Measurements from ENCODE around the gene CD74. TPM values are rescaled to one million over a fixed set of nuclear protein-coding genes. Genes with fewer than 3 reads are reported as not detected.

The CD74 gene
- total RNA-seq, 2 donors from 2014 or later, result 249 to 277 TPM

- H3K9me3 Mint-ChIP-seq, result no peaks in the 10 kb centered on the region
- peak overlapping the region in 1 of 2 donors; percentile 11 for H3K27ac Mint-ChIP-seq
- ATAC-seq, result no peak
- H3K36me3 Mint-ChIP-seq, result peaks cover 16 to 27% of the 10 kb centered on the region in 2 donors
- no peak for DNase-seq (ENCODE audit: low spot score in 2 of 2)
Observed at GRCh38 chr5:150361301-150361700, 51.4 kb downstream of the CD74 start.

DNA sequence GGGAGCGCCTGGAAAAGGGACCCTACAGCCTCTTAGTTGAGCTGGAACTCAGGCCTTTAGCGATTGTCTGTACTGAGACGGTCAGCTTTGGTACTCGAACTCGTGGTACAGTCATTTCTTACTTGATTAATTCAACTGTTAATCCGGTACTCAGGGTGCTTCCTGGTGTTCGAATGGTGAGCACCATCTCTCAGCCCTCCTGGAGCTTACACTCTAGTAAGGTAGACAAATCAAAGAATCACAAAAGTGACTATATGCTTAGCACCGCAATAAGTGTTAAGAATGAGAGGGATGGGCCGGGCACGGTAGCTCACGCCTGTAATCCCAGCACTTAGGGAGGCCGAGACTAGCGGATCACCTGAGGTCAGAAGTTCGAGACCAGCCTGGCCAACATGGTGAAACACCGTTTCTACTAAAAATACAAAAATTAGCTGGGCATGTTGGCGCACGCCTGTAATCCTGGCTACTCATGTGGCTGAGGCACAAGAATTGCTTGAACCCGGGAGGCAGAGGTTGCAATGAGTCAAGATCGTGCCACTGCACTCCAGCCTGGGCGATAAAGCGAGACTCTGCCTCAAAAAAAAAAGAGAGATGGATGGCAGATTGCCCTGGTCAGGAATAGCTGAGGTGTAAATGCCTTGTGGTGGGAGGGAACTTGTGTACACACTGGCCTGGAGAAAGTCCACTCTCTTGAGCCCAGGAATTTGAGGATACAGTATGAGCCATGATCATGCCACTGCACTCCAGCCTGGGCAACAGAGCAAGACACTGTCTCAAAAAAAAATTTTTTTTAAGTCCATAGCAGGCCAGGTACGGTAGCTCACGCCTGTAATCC lies 54.2 kb downstream of the CD74 start:
- ATAC-seq (no peak), DNase-seq (ENCODE audit: low spot score in 2 of 2) (no peak)
- Mint-ChIP-seq H3K27ac (peak overlapping the region; percentile 85), H3K36me3 (peaks cover 11 to 23% of the 10 kb centered on the region in 2 donors), H3K9me3 (no peaks in the 10 kb centered on the region)

DNA sequence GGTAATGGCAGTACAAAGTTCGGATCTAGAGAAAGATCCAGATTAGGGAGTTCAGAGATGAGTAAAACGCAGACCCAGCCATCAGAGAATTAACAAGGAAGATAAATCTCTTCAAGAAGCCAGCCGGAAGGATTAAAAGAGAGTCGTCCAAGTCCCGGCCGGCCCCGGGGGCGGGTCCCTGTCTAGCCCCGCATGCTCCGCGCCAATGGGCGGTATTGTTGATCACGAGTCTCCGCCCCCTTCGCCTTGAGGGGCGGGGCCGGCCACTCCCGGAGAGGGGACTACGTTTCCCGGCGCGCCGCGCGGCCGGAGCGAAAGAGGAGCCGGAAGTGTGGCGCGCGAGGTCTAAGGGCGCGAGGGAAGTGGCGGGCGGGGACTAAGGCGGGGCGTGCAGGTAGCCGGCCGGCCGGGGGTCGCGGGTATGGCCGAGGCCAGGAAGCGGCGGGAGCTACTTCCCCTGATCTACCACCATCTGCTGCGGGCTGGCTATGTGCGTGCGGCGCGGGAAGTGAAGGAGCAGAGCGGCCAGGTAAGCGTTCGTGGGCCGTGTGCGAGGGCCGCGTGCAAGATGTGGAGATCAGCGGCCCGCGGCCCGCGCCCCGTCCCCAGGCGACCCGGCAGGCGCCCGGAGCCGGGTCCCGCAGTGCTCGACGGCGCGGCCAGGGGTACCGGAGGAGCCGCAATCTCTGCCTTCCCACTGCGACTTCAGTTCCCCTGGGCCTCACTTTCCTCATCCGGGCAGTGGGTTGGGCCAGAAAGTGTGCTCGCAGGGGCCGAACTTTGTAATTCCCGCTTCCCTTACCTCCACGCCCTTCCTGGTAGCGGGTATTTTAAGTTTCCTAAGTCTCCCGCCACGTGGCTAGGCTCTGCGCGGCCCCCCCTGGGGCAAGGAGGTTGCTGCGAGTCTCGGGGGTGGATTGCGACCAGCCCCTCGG lies 55.1 kb downstream of the CD74 start, which contains the start of gene TCOF1:
TSS of gene TCOF1 (plus strand) at position 372 of the 935 bp plus-strand sequence. CDS start at position 422, 50 bp downstream.
- DNase-seq (ENCODE audit: low spot score in 2 of 2) (peak; percentile 96 to 99), ATAC-seq (peak; percentile 98 to 99)
- Mint-ChIP-seq H3K36me3 (peaks cover 11 to 23% of the 10 kb centered on the region in 2 donors), H3K27ac (peak within 1 kb of the TSS; percentile 85 to 86), H3K9me3 (no peaks in the 10 kb centered on the region)

- H3K36me3 Mint-ChIP-seq, result peaks cover 11 to 21% of the 10 kb centered on the region in 2 donors
- ATAC-seq (no peak), DNase-seq (ENCODE audit: low spot score in 2 of 2) (no peak)
- H3K9me3 Mint-ChIP-seq, result no peaks in the 10 kb centered on the region
- peak overlapping the region; percentile 85 to 86 for H3K27ac Mint-ChIP-seq
Observed at GRCh38 chr5:150356575-150357294, 56.0 kb downstream of the CD74 start.

- Mint-ChIP-seq H3K36me3 (peaks cover 11 to 17% of the 10 kb centered on the region in 2 donors), H3K9me3 (no peaks in the 10 kb centered on the region), H3K27ac (no peak overlapping the region)
- no peak for DNase-seq (ENCODE audit: low spot score in 2 of 2)
- ATAC-seq, result no peak
Observed at GRCh38 chr5:150355791-150356190, 56.9 kb downstream of the CD74 start.

GRCh38 chr5:150353032-150353675 lies 59.6 kb downstream of the CD74 start:
- H3K36me3 Mint-ChIP-seq, result peaks cover 0 to 3% of the 10 kb centered on the region in 2 donors
- H3K9me3 Mint-ChIP-seq, result no peaks in the 10 kb centered on the region
- H3K27ac Mint-ChIP-seq, result no peak overlapping the region
- no peak for DNase-seq (ENCODE audit: low spot score in 2 of 2)
- ATAC-seq, result no peak

DNA sequence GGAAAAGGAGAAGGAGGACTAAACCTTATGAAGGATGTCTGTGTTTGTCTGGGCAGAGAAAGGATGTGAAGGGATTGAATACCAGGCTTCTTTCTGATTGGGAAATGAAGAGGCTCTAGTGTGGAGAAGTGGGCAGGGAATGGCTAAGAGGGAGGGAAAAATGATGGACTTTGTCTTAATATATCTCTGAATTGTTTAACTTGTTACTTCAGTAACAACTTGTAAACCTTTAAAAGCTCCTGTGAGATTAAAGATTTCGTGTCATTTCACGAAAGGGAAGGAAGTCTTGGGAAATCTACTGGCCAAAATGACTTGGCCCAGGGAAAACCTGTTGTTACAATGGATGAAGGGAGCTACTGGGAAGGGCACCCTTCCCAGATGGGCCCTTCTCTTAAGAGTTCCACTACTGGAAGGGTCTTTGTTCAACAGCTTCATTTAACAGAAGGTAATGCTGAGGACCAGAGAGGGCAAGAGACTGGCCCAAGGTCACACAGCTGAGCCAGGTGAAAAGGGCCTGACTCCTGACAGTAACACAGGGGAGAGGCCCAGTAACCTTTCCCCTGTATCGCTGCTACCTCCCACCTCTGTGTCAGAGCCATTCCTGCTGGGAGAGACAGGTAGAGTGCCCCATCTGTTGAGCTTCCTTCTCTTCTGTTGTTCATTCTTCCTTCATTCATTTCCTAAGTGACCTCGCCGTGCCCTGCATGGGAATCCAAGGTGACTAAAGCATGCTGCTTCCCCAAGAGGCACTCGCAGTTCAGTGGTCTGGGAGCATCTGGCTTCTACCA lies 60.3 kb downstream of the CD74 start:
- Mint-ChIP-seq H3K36me3 (no peaks in the 10 kb centered on the region), H3K9me3 (no peaks in the 10 kb centered on the region), H3K27ac (no peak overlapping the region)
- DNase-seq (ENCODE audit: low spot score in 2 of 2), result no peak
- ATAC-seq, result no peak

Other genes starting within 250 kb of the CD74 start
- gene CDX1, start 246.1 kb downstream of the CD74 start, total RNA-seq, result not detected
- gene SLC6A7, start 222.8 kb downstream of the CD74 start, total RNA-seq, result not detected
- gene CAMK2A, start 123.1 kb downstream of the CD74 start, total RNA-seq, result not detected
- gene ARSI, start 110.0 kb downstream of the CD74 start, total RNA-seq, result not detected
- 10 to 100 TPM; 91.9 to 94.4 TPM for gene TCOF1, start 55.2 kb downstream of the CD74 start, total RNA-seq
- gene RPS14, start 36.8 kb upstream of the CD74 start, total RNA-seq, result 1,000 to 10,000 TPM; 2,876 to 3,412 TPM
- 1 to 10 TPM in 1 of 2 donors, under 1 TPM in 1; 0.87 to 4.5 TPM for gene NDST1, start 95.2 kb upstream of the CD74 start, total RNA-seq
- under 1 TPM; 0.18 to 0.53 TPM for gene SYNPO, start 227.8 kb upstream of the CD74 start, total RNA-seq
- under 1 TPM; 0.09 to 0.49 TPM for gene MYOZ3, start 248.3 kb upstream of the CD74 start, total RNA-seq